Transverse colon (tissue), 4 donors: ENCODE data around the gene ATXN7L2.

Experiments used
- EP300 ChIP-seq: sonication (generic); formaldehyde crosslinking; IDR thresholded peaks from one replicate; pipeline ENCODE4 v1.6.1; 2017; ENCODE audit warnings: antibody characterized with exemption, low read depth
- POLR2A ChIP-seq: fragments of 450-650 bp; IDR thresholded peaks from one replicate; pipeline ENCODE4 v1.6.1; 2016; ENCODE audit warnings: antibody characterized with exemption, mild to moderate bottlenecking, moderate library complexity
- POLR2AphosphoS5 ChIP-seq, 3 donors: sonication (generic); formaldehyde crosslinking; IDR thresholded peaks; one replicate each; pipeline ENCODE4 v1.6.1; 2016; ENCODE audit warnings: antibody characterized with exemption in 3 of 3
- TF ChIP-seq, protein P1 (sequence below), 5 experiments: fragments of 200-600 bp in 3 of 5; fragments of 450-650 bp in 2 of 5; sonication (generic) in 3 of 5; IDR thresholded peaks; 1 replicate in 2 of 5; 2 replicates in 3 of 5; pipeline ENCODE4 v1.5.1; 2016 to 2017; ENCODE audit warnings: antibody characterized with exemption in 5 of 5, inconsistent platforms in 3 of 5, mild to moderate bottlenecking in 2 of 5, moderate library complexity in 1 of 5

GRCh38 chr1:109508001-109508872 lies 24.5 kb downstream of the ATXN7L2 start:
- TF ChIP-seq, protein P1, sequence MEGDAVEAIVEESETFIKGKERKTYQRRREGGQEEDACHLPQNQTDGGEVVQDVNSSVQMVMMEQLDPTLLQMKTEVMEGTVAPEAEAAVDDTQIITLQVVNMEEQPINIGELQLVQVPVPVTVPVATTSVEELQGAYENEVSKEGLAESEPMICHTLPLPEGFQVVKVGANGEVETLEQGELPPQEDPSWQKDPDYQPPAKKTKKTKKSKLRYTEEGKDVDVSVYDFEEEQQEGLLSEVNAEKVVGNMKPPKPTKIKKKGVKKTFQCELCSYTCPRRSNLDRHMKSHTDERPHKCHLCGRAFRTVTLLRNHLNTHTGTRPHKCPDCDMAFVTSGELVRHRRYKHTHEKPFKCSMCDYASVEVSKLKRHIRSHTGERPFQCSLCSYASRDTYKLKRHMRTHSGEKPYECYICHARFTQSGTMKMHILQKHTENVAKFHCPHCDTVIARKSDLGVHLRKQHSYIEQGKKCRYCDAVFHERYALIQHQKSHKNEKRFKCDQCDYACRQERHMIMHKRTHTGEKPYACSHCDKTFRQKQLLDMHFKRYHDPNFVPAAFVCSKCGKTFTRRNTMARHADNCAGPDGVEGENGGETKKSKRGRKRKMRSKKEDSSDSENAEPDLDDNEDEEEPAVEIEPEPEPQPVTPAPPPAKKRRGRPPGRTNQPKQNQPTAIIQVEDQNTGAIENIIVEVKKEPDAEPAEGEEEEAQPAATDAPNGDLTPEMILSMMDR (IDR thresholded peaks at IDR 0.05): no peak
- TF ChIP-seq POLR2A: no peak
- no peak for TF ChIP-seq EP300
- no peak for TF ChIP-seq POLR2AphosphoS5 (IDR thresholded peaks at IDR 0.05)
